Endothelial cell of umbilical vein (primary cell): Measurements from ENCODE around the gene REEP3. TPM values are rescaled to one million over a fixed set of nuclear protein-coding genes. Genes with fewer than 3 reads are reported as not detected.
A peak's percentile ranks its signal among the peaks of the same experiment; 100 is the strongest.

Experiments used
- BruUV-seq: library from RNA; stranded (reverse); fragments of 400-500 nt; replicated peaks from 2 replicates; lab custom pipeline; 2021; lab: Mats Ljungman, UMichigan
- CTCF ChIA-PET: fragments of 300-600, 350-600 bp; sonication (Branson Sonifier 250); formaldehyde crosslinking; loops from one replicate; lab custom pipeline; 2021; ENCODE audit warnings: antibody characterized with exemption, inconsistent platforms; lab: Charles Lee
- POLR2A ChIA-PET: fragments of 300-600, 350-600 bp; sonication (Branson Sonifier 250); formaldehyde crosslinking; loops from one replicate; lab custom pipeline; 2021; ENCODE audit warnings: antibody characterized with exemption, inconsistent platforms; lab: Charles Lee
- DNase-seq: peaks from one replicate; pipeline ENCODE4 v3.0.0-alpha.2; 2011; ENCODE audit warnings: low read depth, low spot score
- FAIRE-seq: peaks from 2 replicates; lab custom pipeline; 2011; peaks lifted over from hg19 to GRCh38; lab: Jason Lieb, UNC
- H2AFZ ChIP-seq: 2 replicates; pipeline ENCODE4 v1.6.0; 2012; ENCODE audit warnings: low read depth, low read length, control low read depth, inconsistent platforms
- H3K27ac ChIP-seq: 2 replicates; pipeline ENCODE4 v1.5.1; 2011; ENCODE audit warnings: low read depth, mild to moderate bottlenecking, control low read depth, low read length, moderate library complexity; ENCODE audit not compliant: insufficient read depth
- H3K27me3 ChIP-seq, 2 experiments: 2 replicates each; pipeline versions ENCODE4 v1.6.0 to v1.6.1; 2011; ENCODE audit warnings: low read length in 2 of 2, mixed read lengths in 1 of 2; ENCODE audit not compliant: control insufficient read depth in 2 of 2, insufficient read depth in 2 of 2
- H3K36me3 ChIP-seq, 2 experiments: 2 replicates in 1 of 2; 3 replicates in 1 of 2; pipeline ENCODE4 v1.5.1; 2011; ENCODE audit warnings: low read length in 2 of 2, mild to moderate bottlenecking in 1 of 2, moderate library complexity in 1 of 2; ENCODE audit not compliant: control insufficient read depth in 2 of 2, insufficient read depth in 2 of 2; ENCODE audit errors: extremely low read depth in 1 of 2
- H3K4me1 ChIP-seq: 3 replicates; pipeline ENCODE4 v1.5.1; 2011; ENCODE audit warnings: mild to moderate bottlenecking, low read length; ENCODE audit not compliant: control insufficient read depth, insufficient read depth; ENCODE audit errors: extremely low read depth
- H3K4me2 ChIP-seq: 2 replicates; pipeline ENCODE4 v1.6.1; 2011; ENCODE audit warnings: low read length, control low read depth, mixed read lengths; ENCODE audit not compliant: insufficient read depth
- H3K4me3 ChIP-seq, 3 experiments: fragments of 200-600 bp in 1 of 3; sonication (generic), shearing (Covaris generic) in 1 of 3; replicated peaks in 1 of 3; 2 replicates each; pipeline ENCODE4 v1.5.1; 2011 to 2016; ENCODE audit warnings: control low read depth in 3 of 3, low read length in 3 of 3, mild to moderate bottlenecking in 2 of 3, inconsistent platforms in 1 of 3, low read depth in 1 of 3, moderate library complexity in 1 of 3; ENCODE audit not compliant: insufficient read depth in 1 of 3
- H3K79me2 ChIP-seq: 2 replicates; pipeline ENCODE4 v1.6.0; 2012; ENCODE audit warnings: low read length, inconsistent platforms; ENCODE audit not compliant: control insufficient read depth, insufficient read depth
- H3K9ac ChIP-seq: replicated peaks from 2 replicates; pipeline ENCODE3; 2011; ENCODE audit warnings: low read length, control low read depth; ENCODE audit not compliant: insufficient read depth; ENCODE audit errors: extremely low read depth
- H3K9me1 ChIP-seq: replicated peaks from 3 replicates; pipeline ENCODE4 v1.6.0; 2011; ENCODE audit warnings: mild to moderate bottlenecking, low read length; ENCODE audit not compliant: control insufficient read depth, insufficient read depth; ENCODE audit errors: extremely low read depth
- H3K9me3 ChIP-seq: replicated peaks from 2 replicates; pipeline ENCODE4 v1.5.1; 2012; ENCODE audit warnings: low read length, inconsistent platforms; ENCODE audit not compliant: control insufficient read depth, insufficient read depth
- H4K20me1 ChIP-seq: replicated peaks from 2 replicates; pipeline ENCODE3; 2011; ENCODE audit warnings: mild to moderate bottlenecking, low read length; ENCODE audit not compliant: control insufficient read depth, insufficient read depth; ENCODE audit errors: extremely low read depth
- EZH2 ChIP-seq: IDR thresholded peaks from 2 replicates; pipeline ENCODE4 v1.6.1; 2012; ENCODE audit warnings: borderline replicate concordance, low read depth, mild to moderate bottlenecking, moderate library complexity, low read length, inconsistent platforms; ENCODE audit not compliant: severe bottlenecking
- FOS ChIP-seq: IDR thresholded peaks from 2 replicates; pipeline ENCODE4 v1.6.1; 2011; ENCODE audit warnings: mild to moderate bottlenecking, low read length, moderate library complexity, borderline replicate concordance; ENCODE audit not compliant: insufficient read depth
- GATA2 ChIP-seq: IDR thresholded peaks from 2 replicates; pipeline ENCODE4 v1.7.0; 2011; ENCODE audit warnings: low read depth, mild to moderate bottlenecking, moderate library complexity, mixed read lengths, low read length; ENCODE audit not compliant: insufficient read length, insufficient read depth
- JUN ChIP-seq: IDR thresholded peaks from 2 replicates; pipeline ENCODE4 v1.6.1; 2011; ENCODE audit warnings: borderline replicate concordance, low read depth; ENCODE audit not compliant: insufficient read length, insufficient read depth
- MYC ChIP-seq: IDR thresholded peaks from one replicate; pipeline ENCODE4 v1.6.1; 2011; ENCODE audit warnings: mild to moderate bottlenecking, low read depth, low read length
- POLR2A ChIP-seq: IDR thresholded peaks from 2 replicates; pipeline ENCODE4 v1.6.1; 2012; ENCODE audit warnings: low read depth, mild to moderate bottlenecking, control low read depth, low read length
- POLR2AphosphoS5 ChIP-seq: IDR thresholded peaks from 2 replicates; pipeline ENCODE4 v1.6.1; 2012; ENCODE audit warnings: low read depth, mild to moderate bottlenecking, control low read depth, low read length, moderate library complexity; ENCODE audit not compliant: insufficient read depth
- dilution Hi-C: fragments of 300-500 bp; cut with MboI; formaldehyde crosslinking; loops from one replicate; pipeline ENCODE4 v1.15.0; 2019; ENCODE audit warnings: low sequenced_read_pairs; ENCODE audit not compliant: extremely low pct_ligation_motif_present
- intact Hi-C: fragments of 100-400 bp; cut with micrococcal nuclease; formaldehyde crosslinking; loops from one replicate; pipeline ENCODE4 v1.10.0; 2022
- polyA plus RNA-seq, 4 experiments: library from polyadenylated mRNA; depleted of rRNA in 3 of 4; stranded (reverse) in 3 of 4; unstranded in 1 of 4; fragments of >200 nt; gene quantifications; 2 replicates each; pipeline versions ENCODE4 v1.2.1 to v1.2.3, GENCODE V29; 2011 to 2012; ENCODE audit warnings: missing spikeins in 1 of 4
- total RNA-seq: library from RNA; stranded (reverse); gene quantifications from 2 replicates; pipeline ENCODE4 v1.2.3, GENCODE V29; 2021
- TF ChIP-seq, protein P1 (sequence below): IDR thresholded peaks from 2 replicates; pipeline ENCODE4 v1.6.1; 2011; ENCODE audit not compliant: insufficient read depth, insufficient read length
- TF ChIP-seq, protein P2 (sequence below), 2 donors: IDR thresholded peaks; 1 replicate in 1 of 2; 2 replicates in 1 of 2; pipeline ENCODE4 v1.5.1; 2011; ENCODE audit warnings: low read length in 2 of 2, mild to moderate bottlenecking in 2 of 2, moderate library complexity in 2 of 2, control low read depth in 1 of 2, inconsistent platforms in 1 of 2, low read depth in 1 of 2; ENCODE audit not compliant: insufficient read depth in 1 of 2; ENCODE audit errors: extremely low read depth in 1 of 2

Gene REEP3
- total and polyA plus RNA-seq, 2 donors (not counting 3 experiments of a cell fraction or from before 2014, with no cell fraction given) = 12.3 to 48.3 TPM

DNA sequence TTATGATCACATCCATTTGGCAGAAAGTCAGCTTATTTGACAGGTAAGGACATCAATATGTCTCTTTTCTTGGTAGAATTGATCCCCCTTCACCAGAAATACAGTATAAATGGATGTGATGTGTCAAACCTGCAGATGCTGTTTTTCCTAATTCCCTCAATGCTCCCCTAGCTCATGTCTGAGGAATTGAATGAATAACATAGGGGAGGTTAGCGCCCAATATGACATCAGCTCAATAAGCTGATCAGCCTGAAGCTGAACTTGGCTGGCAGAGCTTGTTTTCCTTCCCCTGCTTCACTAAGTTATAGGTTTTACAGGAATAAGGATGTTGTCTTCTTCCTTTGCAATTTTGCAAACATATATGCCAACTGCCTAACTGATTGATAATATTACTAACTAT, 132.5 kb downstream of the REEP3 start:
- no TSS peak for BruUV-seq
- Histone ChIP-seq H3K9ac (no peak overlapping the region), H3K4me1 (no peaks in the 10 kb centered on the region), H3K27me3 (no peaks in the 10 kb centered on the region), H3K9me3 (no peaks in the 10 kb centered on the region), H4K20me1 (no peaks in the 10 kb centered on the region), H2AFZ (peak overlapping the region; percentile 19), H3K36me3 (no peaks in the 10 kb centered on the region), H3K9me1 (no peaks in the 10 kb centered on the region), H3K79me2 (no peaks in the 10 kb centered on the region), H3K27ac (no peak overlapping the region), H3K4me3 (no peak overlapping the region), H3K4me2 (no peak overlapping the region)
- dilution Hi-C loops (no loop called here), intact Hi-C loops (loop anchor here (2.0 kb wide), 1 partner anchor 13 kb away; no protein-coding TSS in a partner anchor)
- DNase-seq = no peak
- no peak for FAIRE-seq
- POLR2A ChIA-PET = no interaction called here
- CTCF ChIA-PET = interaction anchor here (0.9 kb wide), 1 partner anchor 65 kb away, joined by 3 read pairs; no protein-coding TSS in a partner anchor
- TF ChIP-seq POLR2AphosphoS5 = no peak
- TF ChIP-seq, protein P1, sequence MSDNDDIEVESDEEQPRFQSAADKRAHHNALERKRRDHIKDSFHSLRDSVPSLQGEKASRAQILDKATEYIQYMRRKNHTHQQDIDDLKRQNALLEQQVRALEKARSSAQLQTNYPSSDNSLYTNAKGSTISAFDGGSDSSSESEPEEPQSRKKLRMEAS = no peak
- TF ChIP-seq, protein P2, sequence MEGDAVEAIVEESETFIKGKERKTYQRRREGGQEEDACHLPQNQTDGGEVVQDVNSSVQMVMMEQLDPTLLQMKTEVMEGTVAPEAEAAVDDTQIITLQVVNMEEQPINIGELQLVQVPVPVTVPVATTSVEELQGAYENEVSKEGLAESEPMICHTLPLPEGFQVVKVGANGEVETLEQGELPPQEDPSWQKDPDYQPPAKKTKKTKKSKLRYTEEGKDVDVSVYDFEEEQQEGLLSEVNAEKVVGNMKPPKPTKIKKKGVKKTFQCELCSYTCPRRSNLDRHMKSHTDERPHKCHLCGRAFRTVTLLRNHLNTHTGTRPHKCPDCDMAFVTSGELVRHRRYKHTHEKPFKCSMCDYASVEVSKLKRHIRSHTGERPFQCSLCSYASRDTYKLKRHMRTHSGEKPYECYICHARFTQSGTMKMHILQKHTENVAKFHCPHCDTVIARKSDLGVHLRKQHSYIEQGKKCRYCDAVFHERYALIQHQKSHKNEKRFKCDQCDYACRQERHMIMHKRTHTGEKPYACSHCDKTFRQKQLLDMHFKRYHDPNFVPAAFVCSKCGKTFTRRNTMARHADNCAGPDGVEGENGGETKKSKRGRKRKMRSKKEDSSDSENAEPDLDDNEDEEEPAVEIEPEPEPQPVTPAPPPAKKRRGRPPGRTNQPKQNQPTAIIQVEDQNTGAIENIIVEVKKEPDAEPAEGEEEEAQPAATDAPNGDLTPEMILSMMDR (IDR thresholded peaks at IDR 0.05; ENCODE audit: extremely low read depth in 1 of 2, insufficient read depth in 1 of 2, low read depth in 1 of 2, low read length in 2 of 2) = no peak
- TF ChIP-seq JUN = no peak
- TF ChIP-seq MYC = no peak
- no peak for TF ChIP-seq GATA2
- no peak for TF ChIP-seq POLR2A
- TF ChIP-seq FOS = no peak
- no peak for TF ChIP-seq EZH2
